ENCODE measurements around the gene PTPRN2.

- TF ChIP-seq CTCF (conservative IDR thresholded peaks at IDR 0.05 in 1 of 2, IDR thresholded peaks at IDR 0.05 in 1 of 2; ENCODE audit: extremely low read depth in 1 of 2, insufficient read depth in 1 of 2, low read depth in 1 of 2, low read length in 2 of 2) = no peak
- TF ChIP-seq EZH2 (IDR thresholded peaks at IDR 0.05; ENCODE audit: borderline replicate concordance, low read length) = no peak
Observed at GRCh38 chr7:157769526-157770215, 818.0 kb downstream of the PTPRN2 start.

Data from mammary epithelial cell (primary cell).